Ascending aorta (tissue), 2 donors: Measurements from ENCODE around the gene SEC24A. TPM values are rescaled to one million over a fixed set of nuclear protein-coding genes. Genes with fewer than 3 reads are reported as not detected.
A peak's percentile ranks its signal among the peaks of the same experiment; 100 is the strongest.
"Not testable (repeated sequence)": the region's sequence is repeated elsewhere in the genome, so short reads cannot be mapped to it uniquely, and the experiment has no call there.

Experiments
- DNase-seq, 2 donors: peaks; one replicate each; pipeline ENCODE4 v3.0.0-alpha.2; 2019; ENCODE audit warnings: low spot score in 2 of 2
- H3K27ac ChIP-seq, 2 donors: fragments of 200-600 bp; sonication (generic); one replicate each; pipeline ENCODE4 v1.5.1; 2016 to 2017; ENCODE audit warnings: mild to moderate bottlenecking in 1 of 2
- H3K27me3 ChIP-seq: fragments of 200-600 bp; sonication (generic); one replicate; pipeline ENCODE4 v1.5.1; 2017
- H3K36me3 ChIP-seq, 2 donors: fragments of 200-600 bp; sonication (generic); one replicate each; pipeline ENCODE4 v1.5.1; 2016
- H3K4me1 ChIP-seq, 2 donors: fragments of 200-600 bp; sonication (generic); one replicate each; pipeline ENCODE4 v1.5.1; 2016 to 2017; ENCODE audit warnings: mild to moderate bottlenecking in 1 of 2
- H3K4me3 ChIP-seq, 2 donors: fragments of 200-600 bp; sonication (generic); one replicate each; pipeline ENCODE4 v1.5.1; 2016 to 2017; ENCODE audit warnings: mild to moderate bottlenecking in 1 of 2
- H3K9me3 ChIP-seq, 2 donors: fragments of 200-600 bp; sonication (generic); one replicate each; pipeline ENCODE4 v1.5.1; 2016
- CTCF ChIP-seq, 3 experiments: fragments of 200-600 bp in 2 of 3; fragments of 450-650 bp in 1 of 3; sonication (generic) in 2 of 3; IDR thresholded peaks; one replicate each; pipeline ENCODE4 v1.5.1; 2016 to 2019; ENCODE audit warnings: antibody characterized with exemption in 3 of 3, mild to moderate bottlenecking in 1 of 3, moderate library complexity in 1 of 3
- intact Hi-C: fragments of 100-400 bp; cut with DNase I; formaldehyde crosslinking; loops from one replicate; pipeline ENCODE4 v1.15.1; 2023
- total RNA-seq: library from RNA; depleted of rRNA; stranded (reverse); fragments of >200 nt; gene quantifications from one replicate; pipeline ENCODE4 v1.1.0, GENCODE V29; 2016

Gene SEC24A
- total RNA-seq, 1 donor from 2014 or later, result 21.2 TPM

GRCh38 chr5:134656690-134657089 is 8.1 kb downstream of the SEC24A start:
- H3K36me3 ChIP-seq, result peaks cover 5 to 10% of the 10 kb centered on the region in 2 donors
- peaks cover 0 to 7% of the 10 kb centered on the region in 2 donors for H3K4me1 ChIP-seq
- no peak overlapping the region for H3K4me3 ChIP-seq
- H3K27me3 ChIP-seq, result no peaks in the 10 kb centered on the region
- H3K9me3 ChIP-seq, result no peaks in the 10 kb centered on the region
- no peak overlapping the region for H3K27ac ChIP-seq
- no peak for TF ChIP-seq CTCF (IDR thresholded peaks at IDR 0.05)
- peak in 1 of 2 donors; percentile 22 for DNase-seq
- intact Hi-C loops, result no loop called here

DNA sequence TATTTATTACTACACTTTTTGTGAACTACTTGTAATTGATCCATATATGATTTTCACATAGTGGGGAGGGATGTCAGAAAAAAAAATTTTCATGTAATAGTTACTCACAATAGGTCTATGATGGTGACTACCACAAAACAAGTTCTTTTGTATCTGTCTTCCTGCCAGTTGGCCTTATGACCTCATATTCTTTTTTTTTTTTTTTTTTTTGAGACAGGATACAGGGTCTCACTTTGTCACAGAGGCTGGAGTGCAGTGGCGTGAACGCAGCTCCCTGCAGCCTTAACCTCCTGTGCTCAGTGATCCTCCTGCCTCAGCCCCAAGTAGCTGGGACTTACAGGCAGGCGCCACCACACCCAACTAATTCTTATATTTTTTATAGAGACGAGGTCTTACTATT is 10.9 kb downstream of the SEC24A start:
- Histone ChIP-seq H3K36me3 (peaks cover 23 to 28% of the 10 kb centered on the region in 2 donors), H3K4me3 (no peak overlapping the region), H3K27me3 (no peaks in the 10 kb centered on the region), H3K27ac (no peak overlapping the region), H3K9me3 (no peaks in the 10 kb centered on the region), H3K4me1 (peaks cover 0 to 7% of the 10 kb centered on the region in 2 donors)
- DNase-seq, result peak in 1 of 2 donors; percentile 42
- TF ChIP-seq CTCF (IDR thresholded peaks at IDR 0.05), result no peak
- intact Hi-C loops, result no loop called here

DNA sequence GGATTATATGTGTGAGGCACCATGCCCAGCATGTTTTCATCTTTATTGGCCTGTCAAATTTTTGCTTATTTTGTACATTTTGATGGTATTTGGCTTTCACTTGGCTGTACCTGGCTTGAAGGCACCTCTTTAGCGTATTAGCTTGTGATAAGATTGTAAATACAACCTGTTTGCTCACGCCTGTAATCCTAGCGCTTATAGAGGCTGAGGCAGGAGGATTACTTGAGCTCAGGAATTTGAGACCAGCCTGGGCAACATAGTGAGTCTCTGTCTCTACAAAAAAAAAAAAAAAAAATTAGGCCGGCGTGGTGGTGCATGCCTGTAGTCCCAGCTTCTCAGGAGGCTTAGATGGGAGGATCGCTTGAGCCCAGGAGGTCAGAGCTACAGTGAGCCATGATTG is 11.3 kb downstream of the SEC24A start:
- Histone ChIP-seq H3K9me3 (no peaks in the 10 kb centered on the region), H3K27me3 (no peaks in the 10 kb centered on the region), H3K36me3 (peaks cover 23 to 28% of the 10 kb centered on the region in 2 donors), H3K4me1 (peaks cover 0 to 7% of the 10 kb centered on the region in 2 donors), H3K27ac (no peak overlapping the region), H3K4me3 (no peak overlapping the region)
- DNase-seq, result no peak
- intact Hi-C loops, result no loop called here
- TF ChIP-seq CTCF (IDR thresholded peaks at IDR 0.05), result no peak

GRCh38 chr5:134662971-134663370 is 14.4 kb downstream of the SEC24A start:
- intact Hi-C loops, result no loop called here
- peak in 1 of 2 donors; percentile 12 for DNase-seq
- Histone ChIP-seq H3K27me3 (no peaks in the 10 kb centered on the region), H3K36me3 (peaks cover 31 to 36% of the 10 kb centered on the region in 2 donors), H3K4me3 (no peak overlapping the region), H3K27ac (no peak overlapping the region), H3K4me1 (no peaks in the 10 kb centered on the region), H3K9me3 (no peaks in the 10 kb centered on the region)
- TF ChIP-seq CTCF (IDR thresholded peaks at IDR 0.05), result no peak

GRCh38 chr5:134664448-134664847 is 15.9 kb downstream of the SEC24A start:
- no peak overlapping the region for H3K27ac ChIP-seq
- no peak for TF ChIP-seq CTCF (IDR thresholded peaks at IDR 0.05)
- H3K4me3 ChIP-seq, result no peak overlapping the region
- peaks cover 41 to 50% of the 10 kb centered on the region in 2 donors for H3K36me3 ChIP-seq
- DNase-seq, result no peak
- no peaks in the 10 kb centered on the region for H3K4me1 ChIP-seq
- intact Hi-C loops, result no loop called here
- H3K27me3 ChIP-seq, result no peaks in the 10 kb centered on the region
- H3K9me3 ChIP-seq, result no peaks in the 10 kb centered on the region

GRCh38 chr5:134673546-134673945 is 25.0 kb downstream of the SEC24A start:
- DNase-seq, intact Hi-C loops, H3K27me3 ChIP-seq, H3K4me1 ChIP-seq, H3K9me3 ChIP-seq, H3K27ac ChIP-seq, H3K4me3 ChIP-seq: not testable (repeated sequence)
- H3K36me3 ChIP-seq, result peaks cover 76 to 83% of the 10 kb centered on the region in 2 donors

DNA sequence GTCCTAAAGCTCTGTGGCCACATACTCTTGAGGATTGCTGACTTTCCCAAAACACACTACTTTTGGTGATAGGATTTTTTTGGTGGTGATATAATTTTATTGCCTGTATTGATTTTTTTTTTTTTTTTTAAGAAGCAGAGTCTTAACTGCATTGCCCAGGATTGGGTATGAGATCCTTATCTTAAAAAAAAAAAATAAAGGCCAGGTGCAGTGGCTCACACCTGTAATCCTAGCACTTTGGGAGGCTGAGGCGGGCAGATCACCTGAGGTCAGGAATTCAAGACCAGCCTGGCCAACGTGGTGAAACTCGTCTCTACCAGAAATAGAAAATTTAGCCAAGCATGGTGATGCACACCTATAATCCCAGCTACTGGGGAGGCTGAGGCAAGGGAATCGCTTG is 28.8 kb downstream of the SEC24A start:
- H3K9me3 ChIP-seq, H3K4me3 ChIP-seq, H3K4me1 ChIP-seq, H3K27ac ChIP-seq, intact Hi-C loops, DNase-seq, H3K27me3 ChIP-seq: not testable (repeated sequence)
- H3K36me3 ChIP-seq, result peaks cover 82 to 93% of the 10 kb centered on the region in 2 donors

GRCh38 chr5:134690144-134690543 is 41.6 kb downstream of the SEC24A start:
- H3K4me3 ChIP-seq, H3K27me3 ChIP-seq, H3K9me3 ChIP-seq, DNase-seq, H3K4me1 ChIP-seq, intact Hi-C loops, H3K27ac ChIP-seq: not testable (repeated sequence)
- peaks cover 69 to 79% of the 10 kb centered on the region in 2 donors for H3K36me3 ChIP-seq
